WTC11 (cell line): ENCODE measurements around the gene CTNNA1. TPM values are rescaled to one million over a fixed set of nuclear protein-coding genes. Genes with fewer than 3 reads are reported as not detected.

Experiments used
- ATAC-seq: fragments of 200-7000 bp; cut with Tn5 transposase; 2 replicates; pipeline ENCODE4 v1.10.0; 2021; ENCODE audit warnings: mild to moderate bottlenecking, moderate library complexity
- CTCF ChIA-PET: fragments of 300-600 bp; sonication (Branson Sonifier 250); formaldehyde crosslinking; loops from one replicate; lab custom pipeline; 2021; ENCODE audit warnings: antibody characterized with exemption; lab: Charles Lee
- POLR2A ChIA-PET: fragments of 350-600 bp; sonication (Branson Sonifier 250); formaldehyde crosslinking; loops from one replicate; lab custom pipeline; 2021; ENCODE audit warnings: antibody characterized with exemption; lab: Charles Lee
- DNase-seq: peaks from one replicate; pipeline ENCODE4 v3.0.0; 2021; ENCODE audit warnings: low spot score
- H3K27ac Mint-ChIP-seq: 2 replicates; pipeline ENCODE4 v1.8.0; 2021; ENCODE audit warnings: mixed read lengths
- H3K27me3 Mint-ChIP-seq: 2 replicates; pipeline ENCODE4 v1.8.0; 2021; ENCODE audit warnings: low read depth, mild to moderate bottlenecking, moderate library complexity, mixed read lengths
- H3K36me3 Mint-ChIP-seq: 2 replicates; pipeline ENCODE4 v1.8.0; 2021; ENCODE audit warnings: mixed read lengths
- H3K4me1 Mint-ChIP-seq: 2 replicates; pipeline ENCODE4 v1.8.0; 2022; ENCODE audit warnings: mixed read lengths
- H3K4me3 Mint-ChIP-seq: 2 replicates; pipeline ENCODE4 v1.8.0; 2021; ENCODE audit warnings: mild to moderate bottlenecking, moderate library complexity, mixed read lengths
- H3K9me3 Mint-ChIP-seq: 2 replicates; pipeline ENCODE4 v1.8.0; 2021; ENCODE audit warnings: mixed read lengths
- CREM ChIP-seq: sonication (generic); formaldehyde crosslinking; IDR thresholded peaks from 2 replicates; pipeline ENCODE4 v1.8.1; 2022; ENCODE audit warnings: mild to moderate bottlenecking, missing genetic modification reagents, moderate library complexity
- FOXJ3 ChIP-seq: sonication (generic); formaldehyde crosslinking; IDR thresholded peaks from 2 replicates; pipeline ENCODE4 v1.9.0; 2021; ENCODE audit warnings: missing genetic modification reagents, mild to moderate bottlenecking, borderline replicate concordance
- NR3C1 ChIP-seq: sonication (generic); formaldehyde crosslinking; conservative IDR thresholded peaks from 2 replicates; pipeline ENCODE4 v1.8.1; 2023; ENCODE audit warnings: low read depth, mild to moderate bottlenecking, missing genetic modification reagents
- OVOL2 ChIP-seq: fragments of 250-450 bp; sonication (Bioruptor Pico); IDR thresholded peaks from 2 replicates; pipeline ENCODE4 v1.9.0; 2021; ENCODE audit warnings: mild to moderate bottlenecking, borderline replicate concordance
- RELA ChIP-seq: sonication (generic); formaldehyde crosslinking; IDR thresholded peaks from 2 replicates; pipeline ENCODE4 v1.8.1; 2022; ENCODE audit warnings: missing genetic modification reagents, mild to moderate bottlenecking, borderline replicate concordance
- total RNA-seq: library from RNA; stranded (reverse); gene quantifications from 3 replicates; pipeline ENCODE4 v1.2.3, GENCODE V29; 2021
- TF ChIP-seq, protein P1 (sequence below): sonication (generic); formaldehyde crosslinking; IDR thresholded peaks from 2 replicates; pipeline ENCODE4 v1.8.1; 2023; ENCODE audit warnings: mild to moderate bottlenecking, missing genetic modification reagents
- TF ChIP-seq, protein P2 (sequence below): fragments of 250-450 bp; sonication (Bioruptor Pico); IDR thresholded peaks from 2 replicates; pipeline ENCODE4 v1.9.0; 2021; ENCODE audit warnings: mild to moderate bottlenecking
- TF ChIP-seq, protein P3 (sequence below): fragments of 250-450 bp; sonication (Bioruptor Pico); conservative IDR thresholded peaks from 2 replicates; pipeline ENCODE4 v1.9.0; 2021; ENCODE audit warnings: mild to moderate bottlenecking
- TF ChIP-seq, protein P4 (sequence below): fragments of 250-450 bp; sonication (Bioruptor Pico); IDR thresholded peaks from 2 replicates; pipeline ENCODE4 v1.8.0; 2021; ENCODE audit warnings: mild to moderate bottlenecking
- TF ChIP-seq, protein P5 (sequence below): sonication (generic); formaldehyde crosslinking; IDR thresholded peaks from 2 replicates; pipeline ENCODE4 v1.8.0; 2023; ENCODE audit warnings: mild to moderate bottlenecking, missing genetic modification reagents
- TF ChIP-seq, protein P6 (sequence below): sonication (generic); formaldehyde crosslinking; conservative IDR thresholded peaks from 2 replicates; pipeline ENCODE4 v1.8.1; 2022; ENCODE audit warnings: mild to moderate bottlenecking, missing genetic modification reagents
- TF ChIP-seq, protein P7 (sequence below): sonication (generic); formaldehyde crosslinking; IDR thresholded peaks from 2 replicates; pipeline ENCODE4 v1.8.0; 2023; ENCODE audit warnings: missing genetic modification reagents, mild to moderate bottlenecking, borderline replicate concordance

Gene CTNNA1
- total RNA-seq, 1 experiment from 2014 or later = 309 TPM

DNA sequence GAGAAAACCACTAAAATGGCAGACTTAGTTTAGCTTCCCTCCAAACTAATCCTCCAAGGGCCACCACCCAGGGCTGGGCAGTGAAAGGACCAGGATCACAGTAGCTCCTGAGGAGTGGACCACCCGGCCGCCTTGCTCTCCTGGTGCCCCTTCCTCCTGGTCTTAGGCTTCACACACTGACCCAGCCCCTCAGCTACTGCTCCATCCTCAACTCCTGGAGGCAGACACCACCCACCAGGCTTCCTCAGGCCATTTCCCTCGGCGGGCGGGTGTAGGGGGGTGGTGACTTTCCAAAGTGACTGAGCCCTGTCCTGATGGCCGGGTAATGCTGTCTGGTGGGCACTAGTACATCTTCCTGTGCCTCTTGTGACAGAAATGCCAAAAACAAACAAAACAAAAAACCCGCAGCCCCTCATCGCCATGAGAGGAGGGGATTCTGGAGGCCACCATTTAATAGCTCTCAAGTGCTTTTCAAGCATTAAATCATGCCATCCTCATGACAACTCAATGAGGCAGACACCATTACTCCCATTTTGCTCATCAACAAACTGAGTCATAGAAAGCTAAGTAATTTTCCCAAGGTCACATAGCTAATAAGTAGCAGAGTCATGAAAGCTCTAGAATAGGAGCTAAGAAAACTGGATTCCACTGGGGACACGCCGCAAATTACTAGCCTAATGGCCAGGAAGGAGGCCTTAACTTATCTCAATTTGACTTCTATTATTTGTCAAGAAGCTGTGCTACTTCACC is 213.2 kb downstream of the CTNNA1 start (continued):
- TF ChIP-seq, protein P1, sequence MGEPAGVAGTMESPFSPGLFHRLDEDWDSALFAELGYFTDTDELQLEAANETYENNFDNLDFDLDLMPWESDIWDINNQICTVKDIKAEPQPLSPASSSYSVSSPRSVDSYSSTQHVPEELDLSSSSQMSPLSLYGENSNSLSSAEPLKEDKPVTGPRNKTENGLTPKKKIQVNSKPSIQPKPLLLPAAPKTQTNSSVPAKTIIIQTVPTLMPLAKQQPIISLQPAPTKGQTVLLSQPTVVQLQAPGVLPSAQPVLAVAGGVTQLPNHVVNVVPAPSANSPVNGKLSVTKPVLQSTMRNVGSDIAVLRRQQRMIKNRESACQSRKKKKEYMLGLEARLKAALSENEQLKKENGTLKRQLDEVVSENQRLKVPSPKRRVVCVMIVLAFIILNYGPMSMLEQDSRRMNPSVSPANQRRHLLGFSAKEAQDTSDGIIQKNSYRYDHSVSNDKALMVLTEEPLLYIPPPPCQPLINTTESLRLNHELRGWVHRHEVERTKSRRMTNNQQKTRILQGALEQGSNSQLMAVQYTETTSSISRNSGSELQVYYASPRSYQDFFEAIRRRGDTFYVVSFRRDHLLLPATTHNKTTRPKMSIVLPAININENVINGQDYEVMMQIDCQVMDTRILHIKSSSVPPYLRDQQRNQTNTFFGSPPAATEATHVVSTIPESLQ (CRISPR knock-in tag) = no peak
- no peak for TF ChIP-seq OVOL2 (CRISPR knock-in tag)
- TF ChIP-seq NR3C1 = no peak
- TF ChIP-seq, protein P2, sequence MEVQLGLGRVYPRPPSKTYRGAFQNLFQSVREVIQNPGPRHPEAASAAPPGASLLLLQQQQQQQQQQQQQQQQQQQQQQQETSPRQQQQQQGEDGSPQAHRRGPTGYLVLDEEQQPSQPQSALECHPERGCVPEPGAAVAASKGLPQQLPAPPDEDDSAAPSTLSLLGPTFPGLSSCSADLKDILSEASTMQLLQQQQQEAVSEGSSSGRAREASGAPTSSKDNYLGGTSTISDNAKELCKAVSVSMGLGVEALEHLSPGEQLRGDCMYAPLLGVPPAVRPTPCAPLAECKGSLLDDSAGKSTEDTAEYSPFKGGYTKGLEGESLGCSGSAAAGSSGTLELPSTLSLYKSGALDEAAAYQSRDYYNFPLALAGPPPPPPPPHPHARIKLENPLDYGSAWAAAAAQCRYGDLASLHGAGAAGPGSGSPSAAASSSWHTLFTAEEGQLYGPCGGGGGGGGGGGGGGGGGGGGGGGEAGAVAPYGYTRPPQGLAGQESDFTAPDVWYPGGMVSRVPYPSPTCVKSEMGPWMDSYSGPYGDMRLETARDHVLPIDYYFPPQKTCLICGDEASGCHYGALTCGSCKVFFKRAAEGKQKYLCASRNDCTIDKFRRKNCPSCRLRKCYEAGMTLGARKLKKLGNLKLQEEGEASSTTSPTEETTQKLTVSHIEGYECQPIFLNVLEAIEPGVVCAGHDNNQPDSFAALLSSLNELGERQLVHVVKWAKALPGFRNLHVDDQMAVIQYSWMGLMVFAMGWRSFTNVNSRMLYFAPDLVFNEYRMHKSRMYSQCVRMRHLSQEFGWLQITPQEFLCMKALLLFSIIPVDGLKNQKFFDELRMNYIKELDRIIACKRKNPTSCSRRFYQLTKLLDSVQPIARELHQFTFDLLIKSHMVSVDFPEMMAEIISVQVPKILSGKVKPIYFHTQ (CRISPR knock-in tag) = no peak
- TF ChIP-seq CREM (CRISPR knock-in tag) = no peak
- TF ChIP-seq, protein P3, sequence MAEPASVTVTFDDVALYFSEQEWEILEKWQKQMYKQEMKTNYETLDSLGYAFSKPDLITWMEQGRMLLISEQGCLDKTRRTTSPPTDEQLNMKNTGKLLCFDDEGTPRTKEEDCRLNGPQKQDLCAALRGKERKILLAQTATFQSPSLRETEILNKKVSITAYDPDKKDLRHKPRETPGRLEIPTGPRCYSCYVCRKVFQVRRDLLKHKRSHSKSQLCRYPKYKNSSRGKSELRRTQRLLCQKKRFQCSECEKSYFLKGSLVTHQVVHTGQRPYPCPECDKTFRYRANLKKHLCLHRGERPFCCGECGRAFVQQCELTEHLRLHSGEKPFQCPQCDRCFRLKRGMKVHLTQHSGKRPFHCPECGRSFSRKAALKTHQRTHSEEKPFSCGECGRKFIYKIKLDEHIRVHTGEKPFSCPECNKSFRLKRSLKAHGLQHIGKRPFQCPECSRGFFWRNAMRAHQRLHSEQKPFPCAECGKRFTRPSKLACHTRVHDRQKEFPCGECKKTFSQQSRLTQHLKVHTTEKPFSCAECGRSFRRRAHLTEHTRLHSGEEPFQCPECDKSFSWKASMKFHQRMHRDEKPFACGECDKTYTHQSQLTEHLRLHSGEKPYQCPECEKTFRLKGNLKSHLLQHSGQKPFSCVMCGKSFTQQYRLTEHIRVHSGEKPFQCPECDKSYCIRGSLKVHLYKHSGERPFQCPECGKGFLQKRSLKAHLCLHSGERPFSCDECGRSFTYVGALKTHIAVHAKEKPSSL (CRISPR knock-in tag) = no peak
- no peak for TF ChIP-seq RELA (CRISPR knock-in tag)

DNA sequence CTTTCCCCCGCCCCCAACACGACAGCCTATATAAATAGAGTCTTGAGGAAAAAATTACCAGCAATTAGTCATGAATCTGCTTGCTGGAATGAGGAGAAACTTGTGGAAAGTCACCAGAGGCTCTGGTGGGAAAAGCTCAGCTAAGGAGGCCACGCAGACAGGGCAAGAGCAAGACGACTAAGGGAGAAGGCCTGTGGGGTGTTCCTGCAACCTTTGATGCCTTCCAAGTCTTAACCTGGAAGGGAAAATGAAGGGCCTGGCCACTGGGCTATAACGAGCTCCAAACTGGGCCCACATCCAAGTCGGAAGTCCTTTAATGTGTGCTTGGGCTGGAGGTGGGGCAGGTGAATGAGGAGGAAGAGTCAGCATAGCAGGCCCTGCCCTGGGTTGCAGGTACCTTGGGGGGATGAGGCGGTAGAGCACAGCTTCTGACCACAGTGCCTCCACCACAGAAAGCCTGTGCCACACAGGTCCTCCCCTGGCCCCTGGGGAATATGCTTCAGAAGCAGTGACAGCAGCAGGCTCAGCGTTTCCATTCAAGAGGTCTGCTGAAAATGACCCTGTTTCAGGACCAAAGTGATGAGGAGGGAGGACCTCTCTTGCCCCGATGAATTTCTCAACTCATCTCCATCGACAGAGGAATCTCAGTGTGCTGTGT is 214.7 kb downstream of the CTNNA1 start:
- ATAC-seq = no peak
- H3K27me3 Mint-ChIP-seq = no peaks in the 10 kb centered on the region; the same call in 1 of the 2 replicates
- TF ChIP-seq, protein P4, sequence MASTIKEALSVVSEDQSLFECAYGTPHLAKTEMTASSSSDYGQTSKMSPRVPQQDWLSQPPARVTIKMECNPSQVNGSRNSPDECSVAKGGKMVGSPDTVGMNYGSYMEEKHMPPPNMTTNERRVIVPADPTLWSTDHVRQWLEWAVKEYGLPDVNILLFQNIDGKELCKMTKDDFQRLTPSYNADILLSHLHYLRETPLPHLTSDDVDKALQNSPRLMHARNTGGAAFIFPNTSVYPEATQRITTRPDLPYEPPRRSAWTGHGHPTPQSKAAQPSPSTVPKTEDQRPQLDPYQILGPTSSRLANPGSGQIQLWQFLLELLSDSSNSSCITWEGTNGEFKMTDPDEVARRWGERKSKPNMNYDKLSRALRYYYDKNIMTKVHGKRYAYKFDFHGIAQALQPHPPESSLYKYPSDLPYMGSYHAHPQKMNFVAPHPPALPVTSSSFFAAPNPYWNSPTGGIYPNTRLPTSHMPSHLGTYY = no peak
- TF ChIP-seq, protein P5, sequence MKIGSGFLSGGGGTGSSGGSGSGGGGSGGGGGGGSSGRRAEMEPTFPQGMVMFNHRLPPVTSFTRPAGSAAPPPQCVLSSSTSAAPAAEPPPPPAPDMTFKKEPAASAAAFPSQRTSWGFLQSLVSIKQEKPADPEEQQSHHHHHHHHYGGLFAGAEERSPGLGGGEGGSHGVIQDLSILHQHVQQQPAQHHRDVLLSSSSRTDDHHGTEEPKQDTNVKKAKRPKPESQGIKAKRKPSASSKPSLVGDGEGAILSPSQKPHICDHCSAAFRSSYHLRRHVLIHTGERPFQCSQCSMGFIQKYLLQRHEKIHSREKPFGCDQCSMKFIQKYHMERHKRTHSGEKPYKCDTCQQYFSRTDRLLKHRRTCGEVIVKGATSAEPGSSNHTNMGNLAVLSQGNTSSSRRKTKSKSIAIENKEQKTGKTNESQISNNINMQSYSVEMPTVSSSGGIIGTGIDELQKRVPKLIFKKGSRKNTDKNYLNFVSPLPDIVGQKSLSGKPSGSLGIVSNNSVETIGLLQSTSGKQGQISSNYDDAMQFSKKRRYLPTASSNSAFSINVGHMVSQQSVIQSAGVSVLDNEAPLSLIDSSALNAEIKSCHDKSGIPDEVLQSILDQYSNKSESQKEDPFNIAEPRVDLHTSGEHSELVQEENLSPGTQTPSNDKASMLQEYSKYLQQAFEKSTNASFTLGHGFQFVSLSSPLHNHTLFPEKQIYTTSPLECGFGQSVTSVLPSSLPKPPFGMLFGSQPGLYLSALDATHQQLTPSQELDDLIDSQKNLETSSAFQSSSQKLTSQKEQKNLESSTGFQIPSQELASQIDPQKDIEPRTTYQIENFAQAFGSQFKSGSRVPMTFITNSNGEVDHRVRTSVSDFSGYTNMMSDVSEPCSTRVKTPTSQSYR (CRISPR knock-in tag) = no peak
- DNase-seq = no peak
- H3K27ac Mint-ChIP-seq = no peak overlapping the region
- H3K36me3 Mint-ChIP-seq = no peaks in the 10 kb centered on the region
- H3K9me3 Mint-ChIP-seq = no peaks in the 10 kb centered on the region
- H3K4me3 Mint-ChIP-seq = no peak overlapping the region
- POLR2A ChIA-PET = no interaction called here
- CTCF ChIA-PET = no interaction called here
- peaks cover 37% of the 10 kb centered on the region for H3K4me1 Mint-ChIP-seq

DNA sequence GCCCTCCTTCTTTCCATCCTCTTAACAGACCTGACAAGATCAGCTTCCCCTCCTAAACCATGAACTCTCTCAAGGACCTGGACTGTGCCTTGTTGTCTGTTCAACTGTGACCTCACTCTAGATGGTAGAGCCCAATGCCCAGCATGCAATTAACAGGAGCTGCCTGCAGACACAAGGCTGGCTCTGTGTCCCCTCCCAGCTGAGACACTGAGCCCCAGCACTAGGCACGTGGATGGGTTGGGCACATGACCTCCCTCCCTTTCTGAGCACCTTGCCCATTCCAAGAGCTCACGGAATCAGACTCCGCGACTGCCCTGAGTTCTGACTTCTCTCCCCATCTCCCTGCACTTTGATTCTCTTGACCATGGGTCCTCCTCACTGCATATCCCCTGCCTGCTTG is 215.4 kb downstream of the CTNNA1 start:
- CTCF ChIA-PET = no interaction called here
- DNase-seq (no peak), ATAC-seq (no peak)
- Mint-ChIP-seq H3K4me1 (peaks cover 30% of the 10 kb centered on the region), H3K9me3 (no peaks in the 10 kb centered on the region), H3K27me3 (no peaks in the 10 kb centered on the region; the same call in 1 of the 2 replicates), H3K27ac (no peak overlapping the region), H3K36me3 (no peaks in the 10 kb centered on the region), H3K4me3 (no peak overlapping the region)
- POLR2A ChIA-PET = no interaction called here
- TF ChIP-seq, protein P6, sequence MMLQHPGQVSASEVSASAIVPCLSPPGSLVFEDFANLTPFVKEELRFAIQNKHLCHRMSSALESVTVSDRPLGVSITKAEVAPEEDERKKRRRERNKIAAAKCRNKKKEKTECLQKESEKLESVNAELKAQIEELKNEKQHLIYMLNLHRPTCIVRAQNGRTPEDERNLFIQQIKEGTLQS = no peak
- TF ChIP-seq FOXJ3 (CRISPR knock-in tag) = no peak
- TF ChIP-seq, protein P7, sequence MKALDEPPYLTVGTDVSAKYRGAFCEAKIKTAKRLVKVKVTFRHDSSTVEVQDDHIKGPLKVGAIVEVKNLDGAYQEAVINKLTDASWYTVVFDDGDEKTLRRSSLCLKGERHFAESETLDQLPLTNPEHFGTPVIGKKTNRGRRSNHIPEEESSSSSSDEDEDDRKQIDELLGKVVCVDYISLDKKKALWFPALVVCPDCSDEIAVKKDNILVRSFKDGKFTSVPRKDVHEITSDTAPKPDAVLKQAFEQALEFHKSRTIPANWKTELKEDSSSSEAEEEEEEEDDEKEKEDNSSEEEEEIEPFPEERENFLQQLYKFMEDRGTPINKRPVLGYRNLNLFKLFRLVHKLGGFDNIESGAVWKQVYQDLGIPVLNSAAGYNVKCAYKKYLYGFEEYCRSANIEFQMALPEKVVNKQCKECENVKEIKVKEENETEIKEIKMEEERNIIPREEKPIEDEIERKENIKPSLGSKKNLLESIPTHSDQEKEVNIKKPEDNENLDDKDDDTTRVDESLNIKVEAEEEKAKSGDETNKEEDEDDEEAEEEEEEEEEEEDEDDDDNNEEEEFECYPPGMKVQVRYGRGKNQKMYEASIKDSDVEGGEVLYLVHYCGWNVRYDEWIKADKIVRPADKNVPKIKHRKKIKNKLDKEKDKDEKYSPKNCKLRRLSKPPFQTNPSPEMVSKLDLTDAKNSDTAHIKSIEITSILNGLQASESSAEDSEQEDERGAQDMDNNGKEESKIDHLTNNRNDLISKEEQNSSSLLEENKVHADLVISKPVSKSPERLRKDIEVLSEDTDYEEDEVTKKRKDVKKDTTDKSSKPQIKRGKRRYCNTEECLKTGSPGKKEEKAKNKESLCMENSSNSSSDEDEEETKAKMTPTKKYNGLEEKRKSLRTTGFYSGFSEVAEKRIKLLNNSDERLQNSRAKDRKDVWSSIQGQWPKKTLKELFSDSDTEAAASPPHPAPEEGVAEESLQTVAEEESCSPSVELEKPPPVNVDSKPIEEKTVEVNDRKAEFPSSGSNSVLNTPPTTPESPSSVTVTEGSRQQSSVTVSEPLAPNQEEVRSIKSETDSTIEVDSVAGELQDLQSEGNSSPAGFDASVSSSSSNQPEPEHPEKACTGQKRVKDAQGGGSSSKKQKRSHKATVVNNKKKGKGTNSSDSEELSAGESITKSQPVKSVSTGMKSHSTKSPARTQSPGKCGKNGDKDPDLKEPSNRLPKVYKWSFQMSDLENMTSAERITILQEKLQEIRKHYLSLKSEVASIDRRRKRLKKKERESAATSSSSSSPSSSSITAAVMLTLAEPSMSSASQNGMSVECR (CRISPR knock-in tag) = no peak
